Testis (tissue), 3 donors: Measurements from ENCODE around the gene GPHN. TPM values are rescaled to one million over a fixed set of nuclear protein-coding genes. Genes with fewer than 3 reads are reported as not detected.

ENCODE experiments used
- DNase-seq: peaks from one replicate; pipeline ENCODE4 v3.0.0-alpha.2; 2019
- H3K27ac ChIP-seq, 2 donors: fragments of 200-600 bp; sonication (generic); one replicate each; pipeline ENCODE4 v1.5.1; 2019
- H3K27me3 ChIP-seq: fragments of 200-600 bp; sonication (generic); one replicate; pipeline ENCODE4 v1.5.1; 2019
- H3K36me3 ChIP-seq: fragments of 200-600 bp; sonication (generic); one replicate; pipeline ENCODE4 v1.5.1; 2017; ENCODE audit warnings: low read depth; ENCODE audit errors: missing control alignments
- H3K4me1 ChIP-seq: fragments of 200-600 bp; sonication (generic); one replicate; pipeline ENCODE4 v1.5.1; 2019
- H3K4me3 ChIP-seq, 2 donors: fragments of 200-600 bp; sonication (generic); one replicate each; pipeline ENCODE4 v1.5.1; 2017 to 2019
- H3K9me3 ChIP-seq: fragments of 200-600 bp; sonication (generic); one replicate; pipeline ENCODE4 v1.5.1; 2017
- CTCF ChIP-seq, 3 experiments: fragments of 450-650 bp in 2 of 3; fragments of 200-600 bp in 1 of 3; sonication (generic) in 1 of 3; IDR thresholded peaks; one replicate each; pipeline ENCODE4 v1.5.1; 2016 to 2019; ENCODE audit warnings: antibody characterized with exemption in 3 of 3, mild to moderate bottlenecking in 2 of 3, moderate library complexity in 1 of 3
- POLR2A ChIP-seq: fragments of 450-650 bp; IDR thresholded peaks from one replicate; pipeline ENCODE4 v1.6.1; 2017; ENCODE audit warnings: antibody characterized with exemption, mild to moderate bottlenecking, moderate library complexity
- WGBS, 2 donors: methylation state at CpG; one replicate each; pipeline ENCODE4 v1.1.5; 2018; 5-methylcytosine and 5-hydroxymethylcytosine counted together
- intact Hi-C: fragments of 100-400 bp; cut with DNase I; formaldehyde crosslinking; loops from one replicate; pipeline ENCODE4 v1.15.1; 2023; ENCODE audit warnings: low total_unique reads
- polyA plus RNA-seq: library from polyadenylated mRNA; stranded (reverse); fragments of 350-450 nt; fragmentation: Illumina TruSeq; extraction: RNeasy Lipid Tissue Mini Kit (QIAGEN cat#74804); gene quantifications from one replicate; pipeline ENCODE4 v1.2.3, GENCODE V29; 2014; ENCODE audit warnings: low read depth, low replicate concordance; ENCODE audit not compliant: insufficient read depth
- total RNA-seq, 2 donors: library from RNA; depleted of rRNA; stranded (reverse); fragments of >200 nt; gene quantifications; one replicate each; pipeline ENCODE4 v1.2.3, GENCODE V29; 2016

Gene GPHN
- total and polyA plus RNA-seq, 3 donors from 2014 or later, result 14.2 to 26.5 (median 25.4) TPM

- no peaks in the 10 kb centered on the region for H3K27me3 ChIP-seq
- TF ChIP-seq CTCF (IDR thresholded peaks at IDR 0.05) (no peak), POLR2A (no peak)
- H3K27ac ChIP-seq, result no peak overlapping the region
- H3K4me1 ChIP-seq, result no peaks in the 10 kb centered on the region
- WGBS, 2 donors, result 86% methylated on average over 1 of the region's 1 CpG
- DNase-seq, result no peak
- no peaks in the 10 kb centered on the region for H3K36me3 ChIP-seq
- intact Hi-C loops, result no loop called here
- H3K4me3 ChIP-seq, result no peak overlapping the region
- H3K9me3 ChIP-seq, result no peaks in the 10 kb centered on the region
Measured at GRCh38 chr14:66804141-66804540, 296.2 kb downstream of the GPHN start.

DNA sequence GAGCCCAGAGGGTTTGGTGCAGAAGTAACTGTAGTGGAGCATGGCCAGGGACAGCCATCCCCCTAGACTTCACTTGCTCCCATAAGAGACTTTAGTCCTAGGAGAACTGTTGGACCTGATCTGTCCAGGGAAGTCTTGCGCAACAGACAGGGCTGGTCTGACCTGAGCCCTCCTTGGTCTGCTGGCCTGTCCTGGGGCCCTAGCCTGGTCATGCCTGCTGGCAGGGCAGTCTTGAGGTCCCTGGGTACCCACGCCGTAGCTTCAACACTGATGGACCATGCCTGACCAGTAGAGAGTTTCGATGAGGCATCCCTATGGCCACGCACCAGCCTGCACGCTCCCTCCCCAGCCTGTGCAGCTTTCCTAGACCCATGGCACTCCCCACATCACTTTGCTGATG lies 305.7 kb downstream of the GPHN start:
- Histone ChIP-seq H3K27ac (no peak overlapping the region), H3K4me3 (no peak overlapping the region), H3K36me3 (no peaks in the 10 kb centered on the region), H3K9me3 (no peaks in the 10 kb centered on the region), H3K27me3 (no peaks in the 10 kb centered on the region), H3K4me1 (no peaks in the 10 kb centered on the region)
- TF ChIP-seq CTCF (IDR thresholded peaks at IDR 0.05) (no peak), POLR2A (no peak)
- 95 to 98% methylated on average over 4 to 6 of the region's 6 CpGs for WGBS, 2 donors
- no peak for DNase-seq
- intact Hi-C loops, result no loop called here

- H3K27me3 ChIP-seq, result no peaks in the 10 kb centered on the region
- DNase-seq, result no peak
- H3K9me3 ChIP-seq, result no peaks in the 10 kb centered on the region
- H3K4me1 ChIP-seq, result no peaks in the 10 kb centered on the region
- H3K27ac ChIP-seq, result no peak overlapping the region
- TF ChIP-seq POLR2A (no peak), CTCF (IDR thresholded peaks at IDR 0.05) (no peak)
- H3K4me3 ChIP-seq, result no peak overlapping the region
- intact Hi-C loops, result no loop called here
- no peaks in the 10 kb centered on the region for H3K36me3 ChIP-seq
- WGBS, 2 donors, result 95 to 98% methylated on average over 2 of the region's 2 CpGs
Measured at GRCh38 chr14:66815687-66816086, 307.7 kb downstream of the GPHN start.

DNA sequence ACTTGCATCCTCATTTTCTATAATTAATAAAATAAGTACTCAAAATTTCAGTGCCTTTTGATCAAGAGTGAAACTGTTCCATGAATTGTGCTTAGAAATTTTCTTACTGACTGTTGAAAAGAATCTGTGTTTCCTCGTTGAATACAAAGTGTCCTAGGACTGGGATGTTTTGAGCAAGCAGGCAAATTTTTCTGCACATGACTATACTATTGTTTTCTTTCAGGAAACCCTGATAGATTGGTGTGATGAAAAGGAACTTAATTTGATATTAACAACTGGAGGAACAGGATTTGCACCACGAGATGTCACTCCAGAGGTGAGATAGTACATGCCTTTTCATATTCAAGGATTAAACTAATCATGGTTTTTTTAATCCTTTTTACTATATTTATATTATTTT lies 316.3 kb downstream of the GPHN start:
- no peak overlapping the region for H3K4me3 ChIP-seq
- no peak for TF ChIP-seq CTCF (IDR thresholded peaks at IDR 0.05)
- H3K9me3 ChIP-seq, result no peaks in the 10 kb centered on the region
- no peak overlapping the region for H3K27ac ChIP-seq
- no peak for DNase-seq
- no peaks in the 10 kb centered on the region for H3K36me3 ChIP-seq
- intact Hi-C loops, result no loop called here
- WGBS, 2 donors, result 58 to 64% methylated on average over 2 of the region's 2 CpGs
- H3K27me3 ChIP-seq, result no peaks in the 10 kb centered on the region
- no peaks in the 10 kb centered on the region for H3K4me1 ChIP-seq

DNA sequence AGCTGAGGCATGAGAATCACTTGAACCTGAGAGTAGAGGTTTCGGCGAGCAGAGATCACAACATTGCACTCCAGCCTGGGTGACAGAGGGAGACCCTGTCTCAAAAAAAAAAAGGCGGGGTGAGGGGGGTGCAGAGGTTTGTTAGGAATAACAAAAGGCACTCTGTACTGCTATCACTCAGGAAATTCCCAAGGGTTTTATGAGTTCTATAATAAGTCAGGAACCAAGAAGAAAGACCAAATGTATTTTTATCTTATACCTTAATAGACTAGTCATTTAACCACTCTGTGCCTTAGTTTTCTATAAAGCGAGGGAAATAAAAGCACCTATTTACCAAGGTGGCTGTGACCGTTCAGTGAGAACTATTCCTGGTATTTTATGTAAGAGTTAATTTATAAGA lies 319.2 kb downstream of the GPHN start:
- Histone ChIP-seq H3K36me3 (no peaks in the 10 kb centered on the region), H3K27me3 (no peaks in the 10 kb centered on the region), H3K4me1 (no peaks in the 10 kb centered on the region), H3K27ac (no peak overlapping the region), H3K9me3 (no peaks in the 10 kb centered on the region), H3K4me3 (no peak overlapping the region)
- DNase-seq, result no peak
- intact Hi-C loops, result no loop called here
- no peak for TF ChIP-seq POLR2A
- WGBS, 2 donors, result 93 to 94% methylated on average over 5 of the region's 5 CpGs
